GM10847 (cell line): Measurements from ENCODE around the gene ZNF256.

ENCODE experiments used
- POLR2A ChIP-seq: IDR thresholded peaks from 2 replicates; pipeline ENCODE4 v1.6.1; 2011; ENCODE audit not compliant: insufficient read length; ENCODE audit errors: extremely low read depth

Gene ZNF256

GRCh38 chr19:57947419-57948134, at the start of gene ZNF256:
TSS of gene ZNF256 (minus strand) at chr19:57947706. CDS start at chr19:57947474, 232 bp downstream.
- peak; percentile 51 for TF ChIP-seq POLR2A

GRCh38 chr19:57992841-57993240, 45.3 kb upstream of the ZNF256 start:
- TF ChIP-seq POLR2A = no peak

DNA sequence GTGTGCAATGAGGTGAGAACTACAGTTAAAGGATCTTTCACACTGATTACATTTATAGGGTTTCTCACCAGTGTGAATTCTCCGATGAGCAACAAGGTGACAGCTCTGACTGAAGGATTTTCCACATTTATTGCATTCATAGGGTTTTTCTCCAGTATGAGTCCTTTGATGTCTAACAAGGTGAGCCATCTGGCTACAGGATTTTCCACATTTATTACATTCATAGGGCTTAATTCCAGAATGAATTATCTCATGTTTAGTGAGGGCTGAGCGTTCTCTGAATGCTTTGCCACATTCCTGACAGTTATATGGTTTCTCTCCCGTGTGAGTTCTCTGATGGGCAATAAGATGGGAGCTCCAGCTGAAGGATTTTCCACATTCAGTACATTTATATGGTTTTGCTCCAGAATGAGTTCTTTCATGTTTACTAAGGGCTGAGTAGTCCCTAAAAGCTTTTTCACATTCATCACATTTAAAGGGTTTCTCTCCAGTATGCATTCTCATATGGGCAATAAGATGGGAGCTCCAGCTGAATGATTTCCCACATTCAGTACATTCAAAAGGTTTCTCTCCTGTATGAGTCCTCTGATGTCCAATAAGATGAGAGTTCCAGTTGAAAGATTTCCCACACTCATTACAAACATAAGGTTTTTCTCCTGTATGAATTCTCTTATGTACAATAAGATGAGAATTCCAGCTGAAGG, 31.2 kb upstream of the ZNF256 start:
- TF ChIP-seq POLR2A = no peak

- TF ChIP-seq POLR2A = no peak
Observed at GRCh38 chr19:57974434-57974833, 26.9 kb upstream of the ZNF256 start, which contains the start of gene C19orf18. TSS of gene C19orf18 (minus strand) at chr19:57974534. CDS start at chr19:57974432, 102 bp downstream.

GRCh38 chr19:57964761-57965160, 17.3 kb upstream of the ZNF256 start:
- no peak for TF ChIP-seq POLR2A

DNA sequence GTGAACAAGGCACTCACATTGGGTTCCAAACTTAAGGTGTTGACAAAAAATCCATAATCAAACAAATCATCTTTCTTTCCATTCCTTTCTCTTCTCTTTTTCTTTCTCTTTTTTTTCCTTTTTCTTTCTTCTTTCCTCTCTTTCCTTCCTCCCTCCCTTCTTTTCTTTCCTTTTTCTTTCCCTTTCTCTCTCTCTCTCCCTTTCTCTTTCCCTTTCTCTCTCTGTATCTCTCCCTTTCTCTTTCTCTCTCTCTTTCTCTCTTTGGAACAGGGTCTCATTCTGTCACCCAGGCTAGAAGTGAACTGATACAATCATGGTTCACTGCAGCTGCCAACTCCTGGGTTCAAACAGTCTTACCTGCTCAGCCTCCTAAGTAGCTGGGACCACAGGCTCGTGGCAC, 14.3 kb upstream of the ZNF256 start:
- no peak for TF ChIP-seq POLR2A

- no peak for TF ChIP-seq POLR2A
Observed at GRCh38 chr19:57954996-57955395, 7.5 kb upstream of the ZNF256 start.

- TF ChIP-seq POLR2A = no peak
Observed at GRCh38 chr19:57949702-57950101, 2.2 kb upstream of the ZNF256 start.

GRCh38 chr19:57949296-57949695, 1.8 kb upstream of the ZNF256 start:
- TF ChIP-seq POLR2A = no peak

GRCh38 chr19:57947088-57947418, 453 bp downstream of the ZNF256 start:
- no peak for TF ChIP-seq POLR2A

GRCh38 chr19:57946316-57946715, 1.2 kb downstream of the ZNF256 start:
- TF ChIP-seq POLR2A = no peak

GRCh38 chr19:57941593-57941992, 5.9 kb downstream of the ZNF256 start:
- TF ChIP-seq POLR2A = no peak

DNA sequence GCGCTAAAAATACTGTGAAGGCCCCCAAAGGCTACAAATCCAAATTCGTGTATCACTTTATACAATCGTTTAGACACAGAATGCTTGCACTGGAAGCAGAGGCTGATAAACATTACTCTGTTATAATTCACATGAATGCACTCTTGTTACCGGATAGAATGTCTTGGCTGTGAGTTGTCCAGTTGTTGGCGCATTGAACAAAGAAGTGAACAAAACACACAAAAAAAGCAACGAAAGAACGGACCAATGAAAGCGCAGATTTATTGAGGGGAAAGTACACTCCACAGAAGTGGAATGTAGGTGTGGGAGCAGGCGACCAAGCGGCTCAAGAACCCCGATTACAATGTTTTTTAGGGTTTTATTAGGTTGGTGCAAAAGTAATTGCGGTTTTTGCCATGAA, 11.8 kb downstream of the ZNF256 start:
- no peak for TF ChIP-seq POLR2A

GRCh38 chr19:57934820-57935665, 12.5 kb downstream of the ZNF256 start, which contains the start of gene ZNF418:
TSS of gene ZNF418 (minus strand) at chr19:57935402. CDS start at chr19:57933822, 1,580 bp downstream.
- TF ChIP-seq POLR2A = no peak

DNA sequence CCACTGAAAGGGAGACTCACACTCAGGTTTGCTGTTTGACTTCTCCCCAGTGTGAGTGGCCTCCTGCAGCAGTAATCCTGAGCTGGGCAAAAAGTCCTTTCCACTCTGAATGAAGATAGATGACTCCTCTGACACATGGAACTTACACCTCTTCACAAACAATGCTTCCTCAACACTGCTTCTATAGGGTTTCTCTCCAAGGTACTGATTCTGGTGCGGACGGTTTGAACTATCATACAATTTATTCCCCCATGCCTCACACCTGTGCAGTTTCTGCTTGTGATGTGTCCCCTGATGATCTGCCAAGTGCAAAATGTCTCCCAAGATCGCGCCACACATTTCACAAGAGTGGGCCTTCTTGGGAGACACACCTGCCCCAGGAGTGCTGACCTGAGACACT, 19.9 kb downstream of the ZNF256 start:
- no peak for TF ChIP-seq POLR2A
